ENCODE results near the gene EIF2S2. TPM values are rescaled to one million over a fixed set of nuclear protein-coding genes. Genes with fewer than 3 reads are reported as not detected.

EIF2S2 gene
- total RNA-seq, 1 experiment from 2014 or later, result 121 TPM

GRCh38 chr20:34049897-34050695 lies 61.9 kb downstream of the EIF2S2 start:
- no peaks in the 10 kb centered on the region for H3K4me1 ChIP-seq (ENCODE audit: control insufficient read depth in 1 of 2, insufficient read depth in 2 of 2, low read length in 2 of 2)
- H3K9ac ChIP-seq (ENCODE audit: low read length), result no peak overlapping the region
- no peak overlapping the region for H3K4me3 ChIP-seq (replicated peaks in 1 of 2; ENCODE audit: low read depth in 1 of 2, low read length in 2 of 2)
- H3K27me3 ChIP-seq (ENCODE audit: insufficient read depth, low read length), result no peaks in the 10 kb centered on the region
- intact Hi-C loops (cut with micrococcal nuclease), result no loop called here
- H3K4me2 ChIP-seq (ENCODE audit: low read length), result no peak overlapping the region
- H3K36me3 ChIP-seq (ENCODE audit: control insufficient read depth in 1 of 2, insufficient read depth in 2 of 2, low read length in 2 of 2), result no peaks in the 10 kb centered on the region
- ChIA-PET CTCF (no interaction called here), RAD21 (ENCODE audit: low non-redundant PET in 1 of 2, low total read pairs in 2 of 2, uncharacterized antibody in 2 of 2, unreplicated experiment in 2 of 2) (no interaction called here), POLR2A (no interaction called here)
- ATAC-seq (no peak), DNase-seq (ENCODE audit: low read depth, low spot score) (no peak)
- BruUV-seq (replicated peaks), result no TSS peak
- H3K9me2 ChIP-seq (ENCODE audit: insufficient read depth), result no peaks in the 10 kb centered on the region
- 0 out of 2 replicates have a peak, but pooled peaks cover 3% of the 10 kb centered on the region for H4K20me1 ChIP-seq (ENCODE audit: insufficient read depth)
- H3K79me2 ChIP-seq (ENCODE audit: insufficient read depth, low read length), result peaks cover 90% of the 10 kb centered on the region
- no peaks in the 10 kb centered on the region for H3K9me3 ChIP-seq (ENCODE audit: control insufficient read depth in 1 of 2, insufficient read depth in 1 of 2, low read depth in 1 of 2, low read length in 2 of 2)
- TF ChIP-seq ATF3 (IDR thresholded peaks at IDR 0.05) (no peak), EZH2phosphoT487 (IDR thresholded peaks at IDR 0.05; ENCODE audit: borderline replicate concordance) (no peak), EGR1 (IDR thresholded peaks at IDR 0.05; ENCODE audit: low read depth) (no peak), ZBTB33 (IDR thresholded peaks at IDR 0.05; ENCODE audit: extremely low read depth, insufficient replicate concordance, low read length) (no peak), POLR2AphosphoS5 (IDR thresholded peaks at IDR 0.05; ENCODE audit: low read depth, low read length) (no peak), CEBPB (IDR thresholded peaks at IDR 0.05; ENCODE audit: low read depth) (no peak), SP1 (IDR thresholded peaks at IDR 0.05; ENCODE audit: low read depth) (no peak), TCF7L2 (IDR thresholded peaks at IDR 0.05; ENCODE audit: borderline replicate concordance, extremely low read depth, insufficient read depth, insufficient read length) (no peak), RAD21 (IDR thresholded peaks at IDR 0.05; ENCODE audit: low read depth) (no peak), CTCF (IDR thresholded peaks at IDR 0.05 in 2 of 3, conservative IDR thresholded peaks at IDR 0.05 in 1 of 3; ENCODE audit: borderline replicate concordance in 1 of 3, insufficient read depth in 1 of 3, low read depth in 2 of 3, low read length in 2 of 3) (no peak), ZFX (IDR thresholded peaks at IDR 0.05) (no peak)
- H3K27ac ChIP-seq (ENCODE audit: low read depth, low read length), result no peak overlapping the region
- H2AFZ ChIP-seq (ENCODE audit: low read depth, low read length, poor library complexity, severe bottlenecking), result no peak overlapping the region

Data from HCT116 (cell line).